Suppressor macrophage treated with lipopolysaccharide for 4 hours (primary cell): ENCODE results near the gene PPFIA1.
A peak's percentile ranks its signal among the peaks of the same experiment; 100 is the strongest.
"Not testable (repeated sequence)": the region's sequence is repeated elsewhere in the genome, so short reads cannot be mapped to it uniquely, and the experiment has no call there.

Experiments
- DNase-seq: peaks from one replicate; pipeline ENCODE4 v3.0.0-alpha.2; 2020

PPFIA1 gene

GRCh38 chr11:70398834-70399680 lies 128.6 kb downstream of the PPFIA1 start:
- peak; percentile 17 for DNase-seq

- peak; percentile 87 for DNase-seq
Measured at GRCh38 chr11:70399681-70400112, 129.2 kb downstream of the PPFIA1 start.

GRCh38 chr11:70400643-70401042 lies 130.2 kb downstream of the PPFIA1 start:
- no peak for DNase-seq

GRCh38 chr11:70402016-70402415 lies 131.5 kb downstream of the PPFIA1 start:
- DNase-seq, result no peak

- peak; percentile 11 for DNase-seq
Measured at GRCh38 chr11:70402685-70403084, 132.2 kb downstream of the PPFIA1 start.

GRCh38 chr11:70404244-70404643 lies 133.8 kb downstream of the PPFIA1 start:
- no peak for DNase-seq

- no peak for DNase-seq
Measured at GRCh38 chr11:70405679-70406395, 135.3 kb downstream of the PPFIA1 start.

GRCh38 chr11:70407121-70407520 lies 136.6 kb downstream of the PPFIA1 start:
- no peak for DNase-seq

GRCh38 chr11:70407814-70408213 lies 137.3 kb downstream of the PPFIA1 start:
- no peak for DNase-seq

- DNase-seq, result not testable (repeated sequence)
Measured at GRCh38 chr11:70408326-70408725, 137.8 kb downstream of the PPFIA1 start.

GRCh38 chr11:70409437-70409836 lies 138.9 kb downstream of the PPFIA1 start:
- DNase-seq, result no peak

- DNase-seq, result no peak
Measured at GRCh38 chr11:70409871-70410270, 139.4 kb downstream of the PPFIA1 start.

- DNase-seq, result no peak
Measured at GRCh38 chr11:70410276-70411205, 140.1 kb downstream of the PPFIA1 start.

- no peak for DNase-seq
Measured at GRCh38 chr11:70411713-70412452, 141.4 kb downstream of the PPFIA1 start.

GRCh38 chr11:70413151-70413550 lies 142.7 kb downstream of the PPFIA1 start:
- no peak for DNase-seq

- DNase-seq, result no peak
Measured at GRCh38 chr11:70414341-70415100, 144.0 kb downstream of the PPFIA1 start.

GRCh38 chr11:70415191-70415590 lies 144.7 kb downstream of the PPFIA1 start:
- no peak for DNase-seq

- DNase-seq, result peak; percentile 70
Measured at GRCh38 chr11:70415642-70416395, 145.3 kb downstream of the PPFIA1 start.

- DNase-seq, result no peak
Measured at GRCh38 chr11:70416881-70417280, 146.4 kb downstream of the PPFIA1 start.

- DNase-seq, result no peak
Measured at GRCh38 chr11:70418130-70418529, 147.6 kb downstream of the PPFIA1 start.
